NCI-H510A (cell line): Measurements from ENCODE around the gene OR2H1.

ENCODE experiments used
- DNase-seq: peaks from one replicate; lab custom pipeline; 2025; lab: John Stamatoyannopoulos, UW

The OR2H1 gene

DNA sequence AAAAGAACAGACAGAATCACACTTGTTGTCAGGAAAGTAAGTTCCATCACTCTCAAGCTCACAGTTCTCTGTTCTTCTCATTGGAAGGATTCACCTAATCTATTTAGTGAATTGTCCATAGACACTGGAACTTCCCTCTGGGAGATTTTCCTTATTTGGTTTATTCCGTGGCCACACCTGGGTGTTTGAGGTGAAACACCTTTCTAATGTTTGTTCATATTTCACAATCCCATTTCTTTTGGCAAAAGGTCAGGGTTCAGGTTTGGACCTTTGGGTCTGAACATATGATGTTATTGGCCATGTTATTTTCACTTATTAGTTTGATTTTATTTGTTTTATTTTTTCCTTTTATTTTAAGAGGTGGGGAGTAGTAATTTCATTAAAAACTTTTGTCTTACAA lies 26.8 kb downstream of the OR2H1 start:
- DNase-seq = no peak

DNA sequence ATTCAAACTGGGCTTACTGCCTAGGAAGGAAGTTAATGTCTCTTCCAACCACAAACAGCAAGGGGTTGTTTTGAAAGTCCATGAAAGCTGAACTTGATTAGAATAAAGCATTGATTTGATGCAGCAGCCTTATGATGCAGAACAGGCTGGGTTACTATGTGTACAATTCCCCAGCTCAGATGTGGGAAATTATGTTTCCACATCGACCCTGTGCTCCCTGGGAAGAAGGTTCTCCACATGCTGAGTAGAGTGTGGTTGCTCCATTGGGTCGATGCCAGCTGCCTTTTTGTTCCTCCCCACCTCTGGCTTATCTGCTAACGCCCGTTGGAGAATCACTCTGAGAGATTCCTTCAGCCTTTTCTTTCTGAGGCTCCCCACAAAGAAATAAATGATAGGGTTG lies 29.6 kb downstream of the OR2H1 start:
- no peak for DNase-seq

DNA sequence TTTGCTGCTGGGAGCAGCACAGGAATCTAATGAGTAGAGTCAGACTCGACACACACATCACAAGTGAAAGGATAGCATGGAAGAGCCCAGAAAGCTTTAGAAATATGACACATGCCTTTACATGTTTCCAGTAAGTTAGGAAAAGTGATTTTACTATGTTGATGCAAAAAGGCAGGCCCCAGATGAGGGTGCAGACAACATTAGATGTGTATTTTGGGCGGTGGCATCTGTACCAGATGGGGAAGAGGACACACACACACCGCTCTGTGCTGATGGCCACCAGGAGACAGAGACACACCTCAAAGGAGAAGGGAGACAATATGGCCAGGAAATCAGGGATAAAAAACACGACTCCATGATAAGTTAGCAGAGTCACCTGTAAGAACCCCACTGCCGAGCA lies 30.2 kb downstream of the OR2H1 start:
- DNase-seq = no peak

DNA sequence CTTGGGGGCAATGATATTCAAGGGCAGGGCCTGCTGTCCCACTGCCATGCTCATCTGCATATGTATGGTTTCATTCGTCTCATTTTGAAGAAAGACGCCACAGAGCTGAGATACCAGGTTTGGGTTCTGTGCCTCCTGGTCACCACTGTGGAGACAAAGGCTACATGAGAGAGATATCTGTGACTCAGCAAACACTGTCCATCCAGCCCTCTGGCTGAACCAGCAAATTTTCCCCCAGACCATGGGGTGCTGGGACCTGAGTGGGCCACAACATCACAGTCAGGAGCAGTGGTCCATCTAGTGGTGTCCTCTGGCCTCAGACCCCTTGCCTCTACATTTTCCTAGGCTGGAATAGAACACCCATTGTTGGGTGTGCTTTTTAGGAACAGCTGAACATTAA lies 30.7 kb downstream of the OR2H1 start, which contains the start of gene MAS1L:
MAS1L (minus strand) TSS at position 297 of the 400 bp plus-strand sequence; CDS start at position 243, 54 bp downstream.
- no peak for DNase-seq

DNA sequence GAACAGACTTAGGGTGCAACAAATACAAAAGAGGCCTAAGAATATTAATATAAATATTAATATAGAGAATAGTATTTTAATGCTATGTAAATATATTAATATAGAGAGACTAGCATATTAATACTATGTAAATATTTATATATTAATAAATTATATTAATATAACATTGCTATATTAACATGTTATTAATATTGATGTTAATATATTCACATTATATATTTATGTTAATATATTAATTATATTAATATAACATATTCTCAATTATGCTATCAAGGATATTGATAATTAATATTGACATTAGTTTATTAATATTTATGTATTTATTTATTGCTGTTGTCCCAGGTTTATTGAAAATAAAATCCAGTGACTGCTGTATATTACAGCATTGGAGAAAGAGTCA lies 31.9 kb downstream of the OR2H1 start:
- DNase-seq = no peak

DNA sequence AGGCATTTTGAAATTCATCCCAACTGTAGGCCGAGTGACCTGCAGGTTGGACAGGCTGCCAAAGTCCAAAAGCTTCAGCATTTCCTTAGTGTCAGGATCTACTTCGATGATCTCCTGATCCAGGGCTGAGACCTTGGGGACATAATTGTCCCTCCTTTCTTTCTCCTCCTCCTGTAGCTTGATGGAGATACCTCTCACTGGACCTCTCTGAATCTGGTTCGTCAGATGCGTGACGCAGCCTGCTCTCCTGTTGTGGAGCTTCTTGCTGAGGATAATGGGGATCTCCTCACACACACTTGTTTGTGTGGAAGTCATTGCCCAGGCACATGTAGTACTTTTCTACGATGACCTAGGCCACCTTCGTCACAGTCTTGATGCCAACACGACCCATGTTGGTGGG lies 32.3 kb downstream of the OR2H1 start:
- no peak for DNase-seq

DNA sequence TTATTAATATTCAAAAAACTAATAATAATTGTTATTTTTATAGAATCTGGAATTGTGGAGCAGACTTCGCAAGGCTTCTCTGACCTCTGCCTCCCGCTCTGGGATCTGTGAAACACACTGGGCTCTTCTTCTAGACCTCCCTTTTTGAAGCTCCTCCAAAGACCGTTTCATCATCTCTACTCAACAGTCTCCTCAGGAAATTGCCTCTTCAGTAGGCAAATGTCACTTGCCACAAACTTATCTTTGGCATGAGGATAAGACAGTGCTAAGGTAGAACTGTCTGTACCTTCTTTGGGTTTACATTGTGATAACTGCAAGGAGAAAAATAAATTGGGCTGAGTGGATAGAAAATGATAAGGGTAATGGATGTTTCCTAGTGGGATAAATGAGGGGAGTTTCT lies 33.1 kb downstream of the OR2H1 start:
- DNase-seq = no peak

DNA sequence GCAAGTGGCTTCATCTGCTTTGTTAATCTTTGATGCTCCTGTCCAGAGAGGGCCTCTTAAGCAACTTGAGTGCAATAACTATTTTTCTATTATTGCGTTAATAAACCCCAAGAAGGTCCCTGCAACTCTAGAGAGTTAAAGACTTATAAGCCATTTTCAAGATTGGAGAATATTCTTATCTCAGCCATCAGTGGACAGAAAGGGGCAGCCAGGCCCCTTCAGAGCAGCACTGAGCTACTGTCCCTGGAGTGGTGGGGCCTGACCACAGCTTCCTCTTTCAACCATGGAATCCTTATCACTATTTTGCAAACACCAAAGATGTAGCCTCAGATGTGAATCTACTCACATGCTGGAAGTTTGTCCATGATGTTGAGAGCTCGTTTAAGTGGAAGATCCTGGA lies 33.6 kb downstream of the OR2H1 start:
- no peak for DNase-seq

DNA sequence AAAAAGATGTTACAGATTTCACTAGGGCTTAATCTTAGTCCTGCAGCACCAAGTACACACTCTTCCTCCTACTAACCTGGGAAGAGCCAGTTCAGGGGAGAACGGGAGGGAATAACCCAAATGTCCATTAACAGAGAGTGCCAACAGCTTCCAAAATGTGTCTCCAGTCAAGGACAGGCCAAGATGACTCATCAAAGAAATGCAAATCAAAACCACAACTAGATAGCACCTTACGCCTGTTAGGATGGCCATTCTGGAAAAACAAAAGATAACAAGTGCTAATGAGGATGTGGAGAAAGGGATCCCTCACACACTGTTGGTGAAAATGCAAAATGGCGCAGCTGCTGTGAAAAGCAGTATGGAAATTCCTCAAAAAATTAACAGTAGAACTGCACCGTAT lies 34.6 kb downstream of the OR2H1 start:
- no peak for DNase-seq

DNA sequence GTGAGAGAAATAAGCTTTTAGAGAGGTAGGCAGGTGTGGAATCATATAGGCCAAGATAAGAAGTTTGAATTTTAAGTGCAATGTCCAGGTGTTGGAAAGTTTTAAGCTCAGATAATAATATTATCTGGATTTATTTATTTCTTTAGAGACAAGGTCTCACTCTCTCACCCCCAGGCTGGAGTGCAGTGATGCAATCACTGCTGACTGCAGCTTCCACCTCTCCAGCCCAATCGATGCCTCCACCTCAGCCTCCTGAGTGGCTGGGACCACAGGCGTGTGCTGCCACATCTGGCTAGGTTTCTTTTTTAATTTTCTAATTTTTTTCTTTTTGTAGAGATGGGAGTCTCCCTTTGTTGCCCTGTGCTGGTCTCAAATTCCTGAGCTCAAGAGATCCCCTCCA lies 36.3 kb downstream of the OR2H1 start:
- no peak for DNase-seq

DNA sequence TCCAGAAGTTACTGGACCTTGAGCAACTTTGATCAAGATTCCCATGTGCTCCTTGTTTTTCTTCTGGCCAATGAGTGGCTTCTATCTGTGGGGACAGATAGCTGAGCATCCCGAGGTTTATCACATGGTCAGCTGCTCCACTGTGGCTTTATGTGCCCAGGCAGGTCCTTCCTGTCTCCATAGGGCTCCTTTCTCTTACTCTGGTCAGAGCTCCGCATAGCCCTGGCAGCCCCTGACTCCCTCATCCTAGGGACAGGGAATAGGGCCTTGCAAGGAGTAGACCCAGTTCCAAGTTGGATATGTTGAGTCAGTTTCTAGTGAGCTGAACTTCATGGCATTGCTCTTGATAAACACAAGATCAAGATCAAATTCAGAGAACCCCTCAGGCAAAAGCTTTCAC lies 37.2 kb downstream of the OR2H1 start:
- DNase-seq = no peak

DNA sequence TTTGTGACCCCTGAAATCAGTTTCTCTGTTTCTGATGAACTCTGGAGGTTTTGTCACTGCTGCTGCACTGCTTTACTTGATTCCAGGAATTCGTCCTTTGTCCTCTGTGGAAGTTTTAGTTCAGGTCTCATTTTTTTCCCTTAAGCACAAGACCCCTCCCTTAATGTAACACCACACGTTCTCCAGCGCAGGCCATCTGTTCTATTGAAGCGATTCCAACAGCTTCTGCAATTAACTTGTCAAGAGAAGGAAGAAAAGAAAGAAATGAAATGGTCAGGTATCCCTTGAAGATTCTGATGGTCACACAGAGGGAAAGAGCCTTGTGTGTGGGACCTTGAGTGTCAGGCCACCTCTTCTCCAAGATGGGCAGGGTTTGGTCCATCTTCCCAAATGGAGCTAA lies 38.6 kb downstream of the OR2H1 start:
- no peak for DNase-seq

DNA sequence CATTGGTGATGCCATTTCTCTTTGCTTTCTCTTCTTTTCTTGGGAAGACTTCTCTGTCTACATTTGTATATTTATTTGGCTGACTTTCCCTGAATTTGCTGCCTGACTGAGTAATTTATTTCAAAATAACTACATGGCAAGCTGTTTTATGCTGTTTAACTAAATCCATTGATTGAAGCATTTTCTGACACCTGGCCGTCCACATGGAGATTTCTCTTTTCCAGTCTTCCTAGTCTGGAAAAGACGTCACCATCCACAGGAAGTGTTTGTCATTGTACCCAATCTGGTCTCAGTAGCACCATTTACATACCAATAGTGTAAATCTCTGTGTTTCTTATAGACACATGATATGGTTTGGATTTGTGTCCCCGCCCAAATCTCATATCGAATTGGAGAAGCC lies 40.0 kb downstream of the OR2H1 start:
- no peak for DNase-seq

DNA sequence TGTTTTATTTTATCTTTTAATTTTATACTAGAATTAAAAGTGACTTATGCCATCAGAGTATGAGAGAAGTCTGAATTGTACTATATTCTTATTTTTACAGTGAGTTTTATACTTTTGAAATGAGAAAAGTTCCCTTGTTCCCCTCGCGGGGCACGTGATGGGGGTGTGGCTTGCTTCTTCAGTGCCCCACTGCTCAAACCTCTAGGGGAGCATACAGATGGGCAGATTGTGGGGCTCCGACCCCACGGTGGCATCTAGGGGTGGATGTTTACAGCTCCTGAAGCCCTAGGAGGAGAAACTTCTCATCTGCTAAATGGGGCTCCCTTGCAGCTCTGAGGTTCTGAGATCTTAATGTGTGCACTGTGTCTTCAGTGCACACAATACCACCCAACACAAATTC lies 42.7 kb downstream of the OR2H1 start:
- DNase-seq = no peak

DNA sequence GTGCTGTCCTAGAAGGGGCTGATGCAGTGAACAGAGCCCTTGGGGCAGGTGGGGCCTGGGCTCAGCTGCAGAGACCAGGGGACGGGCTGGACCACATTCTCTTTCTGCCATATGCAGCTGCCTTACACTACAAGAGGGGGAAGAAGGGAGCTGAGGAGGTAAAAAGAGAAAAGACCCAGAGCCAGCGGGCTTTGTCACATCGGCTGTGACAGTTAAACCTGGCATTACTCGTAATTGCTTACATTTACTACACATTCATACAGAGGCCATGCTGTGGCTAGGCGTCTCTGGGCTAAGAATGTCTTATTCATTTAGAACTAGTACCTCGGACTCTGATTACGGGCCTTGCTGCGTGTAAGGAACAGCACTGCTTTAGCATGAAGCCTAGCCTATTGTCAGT lies 43.6 kb downstream of the OR2H1 start:
- DNase-seq = no peak

DNA sequence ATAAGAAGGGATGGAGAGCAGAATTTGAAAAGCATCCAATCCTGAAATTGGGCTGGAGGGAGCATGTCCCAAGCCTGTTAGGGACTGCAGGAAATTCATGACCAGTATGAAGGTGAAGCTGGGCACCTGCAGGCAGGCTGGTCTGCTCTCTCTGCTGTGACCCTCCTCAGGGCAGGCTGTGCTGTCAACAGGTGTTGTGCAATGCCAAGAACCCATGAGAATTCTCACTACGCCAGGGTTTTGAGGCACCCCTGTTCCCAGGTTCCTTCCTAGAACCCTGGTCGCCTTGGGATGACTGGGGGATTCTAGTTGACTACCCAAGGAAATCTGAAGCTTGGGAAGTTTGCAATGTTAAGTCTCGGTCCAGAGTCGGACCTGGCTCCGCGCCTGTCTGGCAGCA lies 44.2 kb downstream of the OR2H1 start:
- DNase-seq = no peak

DNA sequence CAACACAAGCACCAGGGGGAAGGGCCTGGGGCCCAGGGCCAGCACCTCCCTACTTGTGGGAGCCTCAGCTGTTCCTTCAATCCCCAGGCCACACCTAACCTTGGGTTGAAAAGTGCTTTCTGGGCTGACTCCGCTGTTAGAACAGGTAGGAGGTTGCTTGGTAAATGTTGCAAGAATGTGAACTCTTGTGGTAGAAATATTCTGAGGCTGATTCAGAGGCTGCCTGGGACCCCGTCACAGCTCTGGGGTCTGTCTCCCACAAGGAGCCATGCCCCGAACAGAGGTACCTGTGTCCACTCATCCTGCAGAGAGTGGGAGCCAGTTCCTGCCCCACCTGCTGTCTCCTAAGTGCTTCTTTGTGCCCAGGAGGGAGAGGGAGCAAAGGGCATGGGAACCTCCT lies 45.2 kb downstream of the OR2H1 start:
- no peak for DNase-seq

DNA sequence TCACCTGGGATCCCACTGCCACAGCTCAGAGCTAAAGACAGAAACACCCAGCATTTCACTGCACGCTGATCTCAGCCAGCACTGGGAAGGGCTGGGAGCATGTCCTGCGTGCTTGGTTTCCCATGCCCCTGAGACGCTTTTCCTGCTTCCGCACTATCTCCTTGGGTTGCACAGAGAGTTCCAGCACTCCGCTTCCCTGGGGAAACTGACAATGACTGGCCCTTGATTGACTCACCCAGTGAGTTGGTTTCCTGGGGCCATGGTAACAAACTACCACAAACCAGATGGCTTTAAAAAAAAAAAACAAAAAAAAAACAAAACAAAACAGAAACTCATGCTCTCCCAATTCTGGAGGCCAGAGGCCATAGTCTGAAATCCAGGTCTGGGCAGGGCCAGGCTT lies 45.6 kb downstream of the OR2H1 start:
- no peak for DNase-seq

DNA sequence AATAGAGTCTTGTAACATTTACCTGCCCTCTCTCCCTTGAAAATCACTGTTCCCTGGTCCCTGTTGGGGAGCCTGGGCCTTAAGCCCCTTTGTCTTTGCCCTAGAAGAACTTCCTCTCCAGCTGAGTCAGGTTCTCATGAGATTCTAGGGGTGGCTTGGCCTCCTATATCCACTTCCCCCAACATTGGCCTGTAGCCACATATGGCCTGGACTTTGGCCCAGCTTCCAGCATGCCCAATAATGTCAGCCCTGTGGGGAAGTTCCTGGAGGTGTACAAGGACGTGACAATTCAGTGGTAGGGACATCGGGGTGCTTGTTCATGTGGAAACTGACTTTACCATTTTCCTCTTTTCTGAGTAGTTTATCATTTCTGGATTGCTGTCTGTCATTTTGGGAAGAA lies 48.0 kb downstream of the OR2H1 start:
- DNase-seq = no peak

DNA sequence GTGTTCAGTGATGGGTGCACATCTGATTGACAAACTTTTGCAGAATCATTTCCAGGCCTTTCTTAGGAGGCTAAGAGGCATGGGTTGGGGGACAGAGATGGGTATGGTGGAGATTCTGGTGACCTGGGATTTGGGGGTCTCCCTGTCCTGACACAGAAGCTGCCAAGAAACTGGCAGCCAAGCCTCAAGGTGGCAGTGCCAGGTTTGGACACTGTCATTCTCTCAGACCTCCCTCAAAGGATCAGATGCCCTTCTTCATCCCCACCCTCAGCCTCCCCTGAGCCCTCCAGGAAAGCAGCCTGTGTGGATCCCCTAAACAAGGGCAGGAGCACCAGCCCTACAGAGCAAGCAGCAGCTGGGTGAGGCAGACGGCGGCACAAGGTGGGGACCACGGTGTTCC lies 48.9 kb downstream of the OR2H1 start:
- no peak for DNase-seq

DNA sequence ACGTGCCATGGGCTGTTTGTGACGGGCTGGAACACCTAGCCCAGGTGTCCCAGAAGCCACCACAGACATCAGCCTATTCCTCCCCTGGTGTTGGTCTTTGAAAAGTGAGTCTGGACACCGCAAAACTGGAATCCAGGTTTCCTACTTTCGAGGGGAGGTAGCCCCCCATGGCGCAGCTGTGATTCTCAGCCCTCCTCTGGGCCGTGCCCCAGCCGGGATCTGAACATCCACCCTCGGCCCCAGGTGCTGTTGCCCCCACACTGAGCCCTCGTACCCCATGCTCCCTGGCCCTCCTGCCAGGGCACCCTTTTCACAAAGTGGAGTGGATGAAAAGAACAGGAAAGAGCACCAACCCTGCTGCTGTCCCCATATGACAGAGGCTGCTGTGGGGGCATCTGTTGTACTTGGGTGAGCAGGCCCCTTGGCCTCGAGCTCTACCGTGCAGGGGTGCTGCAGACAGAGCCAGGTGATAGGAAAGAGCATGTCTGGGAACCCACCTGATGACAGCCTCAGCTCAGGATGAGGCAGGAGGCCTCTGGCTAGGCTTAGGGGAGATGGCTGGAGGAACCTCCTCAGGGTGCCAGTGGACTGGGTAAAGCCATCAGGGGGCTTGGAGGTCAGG lies 49.6 kb downstream of the OR2H1 start:
- no peak for DNase-seq

DNA sequence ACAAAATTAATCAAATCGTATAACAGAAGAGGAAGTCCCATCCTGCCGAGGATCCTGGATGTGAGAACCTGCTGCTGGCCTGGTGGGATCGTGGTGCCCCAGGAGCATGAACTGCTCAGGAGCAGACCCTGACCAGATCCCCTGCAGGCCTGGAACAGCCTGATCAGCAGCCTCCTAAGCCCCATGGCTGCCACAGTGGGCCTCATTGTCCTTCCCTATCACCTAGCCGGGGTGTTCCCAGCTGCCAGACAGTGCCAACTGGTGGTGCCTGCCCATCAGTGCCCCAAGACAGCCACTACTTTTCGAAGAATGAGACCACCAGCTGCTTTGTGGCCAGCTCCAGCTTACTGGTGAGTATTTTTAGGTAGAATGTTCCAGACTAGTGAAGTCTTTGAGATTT lies 50.4 kb downstream of the OR2H1 start:
- no peak for DNase-seq

DNA sequence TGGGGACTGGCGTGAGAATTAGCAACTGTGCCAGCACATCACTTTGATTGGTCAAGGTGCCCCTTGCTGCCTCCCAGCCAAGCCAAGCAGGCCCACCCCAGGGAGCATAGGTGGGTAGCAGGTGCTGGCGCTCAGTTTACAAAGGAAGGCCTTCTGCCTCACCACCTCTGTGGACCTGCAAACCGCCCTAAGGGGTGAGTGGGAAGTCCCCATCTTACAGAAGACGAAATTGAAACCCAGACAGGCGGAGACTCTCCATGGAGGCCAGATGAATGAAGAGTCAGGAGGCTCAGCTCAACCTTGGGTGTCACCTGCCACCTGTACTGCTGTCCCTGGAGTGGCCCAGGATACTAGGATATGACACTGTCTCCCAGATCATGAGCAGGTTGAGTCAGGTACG lies 52.3 kb downstream of the OR2H1 start:
- no peak for DNase-seq

DNA sequence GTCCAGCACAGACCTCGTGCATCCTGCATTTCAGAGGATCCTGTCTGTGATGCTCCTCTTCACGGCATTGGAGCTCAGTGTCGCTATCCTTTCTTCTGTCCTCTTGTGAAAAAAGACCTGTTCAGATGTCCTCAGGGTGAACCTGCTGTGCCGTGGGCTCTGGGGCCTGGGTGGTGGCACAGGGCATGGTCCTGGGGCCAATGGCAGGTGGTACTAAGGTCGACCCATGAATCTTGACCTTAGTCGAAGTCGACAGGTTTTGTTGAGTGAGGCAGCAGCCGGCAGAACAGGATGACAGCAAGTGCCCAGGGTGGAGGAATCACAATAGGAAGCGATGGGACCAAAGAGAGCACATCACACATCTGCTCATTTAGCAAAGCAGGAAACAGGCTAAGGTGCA lies 52.8 kb downstream of the OR2H1 start:
- DNase-seq = no peak

DNA sequence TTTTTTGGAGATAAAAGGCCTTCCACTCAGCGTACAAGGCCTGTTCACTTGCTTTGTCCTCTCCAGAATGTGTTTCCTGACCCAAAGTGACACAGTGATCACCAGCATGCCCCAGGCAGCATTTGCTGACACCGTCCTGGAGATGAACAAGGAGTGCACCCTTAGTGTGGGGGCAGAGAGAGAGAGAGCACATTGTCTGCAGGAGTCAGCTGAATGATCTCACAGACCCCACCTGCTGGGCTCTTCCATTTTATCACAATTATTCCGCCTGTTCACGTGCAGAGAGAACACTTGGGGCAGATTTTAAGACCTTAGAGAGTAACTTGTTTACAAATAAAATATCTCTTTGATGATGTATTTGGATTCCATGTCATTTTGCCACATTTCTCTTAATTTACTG lies 53.2 kb downstream of the OR2H1 start:
- no peak for DNase-seq
